ENCODE data around the gene NLGN1.

Gene NLGN1

GRCh38 chr3:174247687-174248152, 850.2 kb downstream of the NLGN1 start:
- no peak for DNase-seq

GRCh38 chr3:174251681-174252080, 854.1 kb downstream of the NLGN1 start:
- DNase-seq: no peak

- DNase-seq: no peak
Observed at GRCh38 chr3:174253196-174253823, 855.8 kb downstream of the NLGN1 start.

- no peak for DNase-seq
Observed at GRCh38 chr3:174253940-174254339, 856.4 kb downstream of the NLGN1 start.

GRCh38 chr3:174255454-174255853, 857.9 kb downstream of the NLGN1 start:
- DNase-seq: no peak

- DNase-seq: no peak
Observed at GRCh38 chr3:174266476-174266875, 868.9 kb downstream of the NLGN1 start.

- no peak for DNase-seq
Observed at GRCh38 chr3:174268061-174268460, 870.5 kb downstream of the NLGN1 start.

- DNase-seq: no peak
Observed at GRCh38 chr3:174268586-174268985, 871.0 kb downstream of the NLGN1 start.

GRCh38 chr3:174270841-174271240, 873.3 kb downstream of the NLGN1 start:
- DNase-seq: no peak

GRCh38 chr3:174275336-174275735, 877.8 kb downstream of the NLGN1 start:
- DNase-seq: no peak

- no peak for DNase-seq
Observed at GRCh38 chr3:174276826-174277225, 879.3 kb downstream of the NLGN1 start.

GRCh38 chr3:174278094-174278493, 880.5 kb downstream of the NLGN1 start:
- DNase-seq: no peak

- no peak for DNase-seq
Observed at GRCh38 chr3:174280186-174280585, 882.6 kb downstream of the NLGN1 start.

GRCh38 chr3:174285242-174285864, 887.8 kb downstream of the NLGN1 start:
- DNase-seq: no peak

- no peak for DNase-seq
Observed at GRCh38 chr3:174287705-174288104, 890.2 kb downstream of the NLGN1 start.

- no peak for DNase-seq
Observed at GRCh38 chr3:174294616-174295015, 897.1 kb downstream of the NLGN1 start.

GRCh38 chr3:174295306-174296092, 898.0 kb downstream of the NLGN1 start:
- no peak for DNase-seq

GRCh38 chr3:174302746-174303315, 905.3 kb downstream of the NLGN1 start:
- no peak for DNase-seq

GRCh38 chr3:174303907-174304560, 906.5 kb downstream of the NLGN1 start:
- DNase-seq: no peak

GRCh38 chr3:174308736-174309135, 911.2 kb downstream of the NLGN1 start:
- DNase-seq: no peak

GRCh38 chr3:174310475-174310983, 913.0 kb downstream of the NLGN1 start:
- DNase-seq: no peak

- DNase-seq: no peak
Observed at GRCh38 chr3:174315225-174315624, 917.7 kb downstream of the NLGN1 start.

GRCh38 chr3:174317005-174317404, 919.5 kb downstream of the NLGN1 start:
- no peak for DNase-seq

Data from activated CD8-positive, alpha-beta memory T cell treated with anti-CD3 and anti-CD28 coated beads for 24 hours (primary cell).